ENCODE measurements around the gene SIDT2.
"Not testable (repeated sequence)": the region's sequence is repeated elsewhere in the genome, so short reads cannot be mapped to it uniquely, and the experiment has no call there.

SIDT2 gene

GRCh38 chr11:117205211-117205818, 26.8 kb downstream of the SIDT2 start:
- DNase-seq: no peak

GRCh38 chr11:117206111-117206510, 27.6 kb downstream of the SIDT2 start:
- not testable (repeated sequence) for DNase-seq

- DNase-seq: not testable (repeated sequence)
Observed at GRCh38 chr11:117206859-117207258, 28.3 kb downstream of the SIDT2 start.

- DNase-seq: not testable (repeated sequence)
Observed at GRCh38 chr11:117207481-117207880, 28.9 kb downstream of the SIDT2 start.

- DNase-seq: not testable (repeated sequence)
Observed at GRCh38 chr11:117208710-117209109, 30.2 kb downstream of the SIDT2 start.

- not testable (repeated sequence) for DNase-seq
Observed at GRCh38 chr11:117209351-117210125, 31.0 kb downstream of the SIDT2 start.

- DNase-seq: no peak
Observed at GRCh38 chr11:117210620-117211019, 32.1 kb downstream of the SIDT2 start.

GRCh38 chr11:117212697-117213355, 34.3 kb downstream of the SIDT2 start:
- DNase-seq: no peak

GRCh38 chr11:117214404-117215110, 36.0 kb downstream of the SIDT2 start:
- DNase-seq: no peak

GRCh38 chr11:117217141-117218084, 38.9 kb downstream of the SIDT2 start:
- DNase-seq: no peak

- DNase-seq: no peak
Observed at GRCh38 chr11:117218133-117218915, 39.8 kb downstream of the SIDT2 start.

GRCh38 chr11:117219001-117219400, 40.5 kb downstream of the SIDT2 start:
- no peak for DNase-seq

- DNase-seq: no peak
Observed at GRCh38 chr11:117219455-117219854, 40.9 kb downstream of the SIDT2 start.

- no peak for DNase-seq
Observed at GRCh38 chr11:117219995-117220394, 41.5 kb downstream of the SIDT2 start.

- DNase-seq: no peak
Observed at GRCh38 chr11:117220568-117220967, 42.0 kb downstream of the SIDT2 start.

GRCh38 chr11:117220999-117221774, 42.6 kb downstream of the SIDT2 start:
- DNase-seq: no peak

- DNase-seq: no peak
Observed at GRCh38 chr11:117221775-117222517, 43.4 kb downstream of the SIDT2 start.

GRCh38 chr11:117222991-117223740, 44.6 kb downstream of the SIDT2 start:
- DNase-seq: no peak

Data from stimulated activated CD4-positive, alpha-beta T cell treated with anti-CD3 and anti-CD28 coated beads, Interleukin-2, amount 100 ng/mL, for 24 hours (primary cell).